ENCODE measurements around the gene MTCH1.

Gene MTCH1

GRCh38 chr6:36970892-36971842 lies 14.8 kb downstream of the MTCH1 start:
- DNase-seq (ENCODE audit: low read depth, low spot score), result no peak

GRCh38 chr6:36969988-36970891 lies 15.8 kb downstream of the MTCH1 start:
- no peak for DNase-seq (ENCODE audit: low read depth, low spot score)

GRCh38 chr6:36969240-36969691 lies 16.7 kb downstream of the MTCH1 start:
- DNase-seq (ENCODE audit: low read depth, low spot score), result no peak

GRCh38 chr6:36968266-36968977 lies 17.6 kb downstream of the MTCH1 start:
- DNase-seq (ENCODE audit: low read depth, low spot score), result no peak

- DNase-seq (ENCODE audit: low read depth, low spot score), result no peak
Measured at GRCh38 chr6:36967757-36968156, 18.2 kb downstream of the MTCH1 start.

GRCh38 chr6:36967301-36967700 lies 18.7 kb downstream of the MTCH1 start:
- no peak for DNase-seq (ENCODE audit: low read depth, low spot score)

GRCh38 chr6:36964908-36965307 lies 21.1 kb downstream of the MTCH1 start:
- DNase-seq (ENCODE audit: low read depth, low spot score), result no peak

GRCh38 chr6:36964349-36964748 lies 21.6 kb downstream of the MTCH1 start:
- DNase-seq (ENCODE audit: low read depth, low spot score), result no peak

GRCh38 chr6:36963451-36964290 lies 22.3 kb downstream of the MTCH1 start:
- peak; percentile 41 for DNase-seq (ENCODE audit: low read depth, low spot score)

- DNase-seq (ENCODE audit: low read depth, low spot score), result peak; percentile 34
Measured at GRCh38 chr6:36962874-36963273, 23.1 kb downstream of the MTCH1 start.

GRCh38 chr6:36961441-36962435 lies 24.3 kb downstream of the MTCH1 start:
- DNase-seq (ENCODE audit: low read depth, low spot score), result no peak

- DNase-seq (ENCODE audit: low read depth, low spot score), result no peak
Measured at GRCh38 chr6:36959555-36960250, 26.3 kb downstream of the MTCH1 start.

GRCh38 chr6:36958775-36959554 lies 27.0 kb downstream of the MTCH1 start:
- no peak for DNase-seq (ENCODE audit: low read depth, low spot score)

GRCh38 chr6:36957773-36958271 lies 28.2 kb downstream of the MTCH1 start:
- no peak for DNase-seq (ENCODE audit: low read depth, low spot score)

GRCh38 chr6:36956446-36956820 lies 29.6 kb downstream of the MTCH1 start:
- DNase-seq (ENCODE audit: low read depth, low spot score), result no peak

GRCh38 chr6:36955671-36956445 lies 30.1 kb downstream of the MTCH1 start:
- DNase-seq (ENCODE audit: low read depth, low spot score), result peak; percentile 43

- DNase-seq (ENCODE audit: low read depth, low spot score), result no peak
Measured at GRCh38 chr6:36955136-36955535, 30.9 kb downstream of the MTCH1 start.

All from astrocyte of the hippocampus (primary cell).